Ovary (tissue), 9 donors: ENCODE measurements around the gene TCN2. TPM values are rescaled to one million over a fixed set of nuclear protein-coding genes. Genes with fewer than 3 reads are reported as not detected.
"Not testable (repeated sequence)": the region's sequence is repeated elsewhere in the genome, so short reads cannot be mapped to it uniquely, and the experiment has no call there.

Experiments
- DNase-seq, 5 donors: peaks; one replicate each; pipeline ENCODE4 v3.0.0-alpha.2; 2019 to 2020
- H3K27ac ChIP-seq, 2 donors: fragments of 200-600 bp; one replicate each; pipeline versions ENCODE4 v1.5.1 to v1.8.0; 2019 to 2022
- H3K27me3 ChIP-seq: fragments of 200-600 bp; one replicate; pipeline ENCODE4 v1.8.0; 2022
- H3K36me3 ChIP-seq: fragments of 200-600 bp; sonication (generic); one replicate; pipeline ENCODE4 v1.5.1; 2019
- H3K4me1 ChIP-seq: one replicate; pipeline ENCODE4 v1.8.1; 2013; ENCODE audit warnings: mild to moderate bottlenecking, moderate library complexity; ENCODE audit not compliant: insufficient read depth
- H3K4me3 ChIP-seq: fragments of 200-600 bp; sonication (generic); one replicate; pipeline ENCODE4 v1.5.1; 2017
- H3K9me3 ChIP-seq, 2 donors: fragments of 200-600 bp in 1 of 2; sonication (generic) in 1 of 2; one replicate each; pipeline versions ENCODE4 v1.5.1 to v1.8.1; 2013 to 2019; ENCODE audit warnings: mild to moderate bottlenecking in 1 of 2, moderate library complexity in 1 of 2
- EP300 ChIP-seq: sonication (generic); formaldehyde crosslinking; IDR thresholded peaks from one replicate; pipeline ENCODE4 v1.6.1; 2017; ENCODE audit warnings: antibody characterized with exemption
- POLR2A ChIP-seq: fragments of 450-650 bp; IDR thresholded peaks from one replicate; pipeline ENCODE4 v1.6.1; 2017; ENCODE audit warnings: antibody characterized with exemption, mild to moderate bottlenecking, moderate library complexity
- WGBS, 3 donors: extraction: QIAGEN DNeasy Blood & Tissue Kit in 1 of 3; methylation state at CpG; one replicate each; pipeline versions ENCODE4 v1.1.5 to v1.1.7; 2013 to 2017; 5-methylcytosine and 5-hydroxymethylcytosine counted together
- intact Hi-C, 4 donors: fragments of 100-400 bp; cut with DNase I; formaldehyde crosslinking; loops; one replicate each; pipeline versions ENCODE4 v1.11.0 to v1.15.1; 2022 to 2023
- polyA plus RNA-seq, 2 donors: library from polyadenylated mRNA; stranded (reverse); fragments of 200-250 nt in 1 of 2; fragments of 350-450 nt in 1 of 2; fragmentation: Illumina TruSeq in 1 of 2; extraction: RNeasy Lipid Tissue Mini Kit (QIAGEN cat#74804) in 1 of 2; gene quantifications; one replicate each; pipeline ENCODE4 v1.2.3, GENCODE V29; 2013 to 2014
- total RNA-seq, 7 donors: library from RNA; depleted of rRNA in 2 of 7; stranded (reverse); fragments of >200 nt in 2 of 7; fragmentation: NEBNext Ultra II Directional in 3 of 7; extraction: Animal tissue kit (Norgen Biotek cat#: 25700) in 3 of 7; gene quantifications; one replicate each; pipeline versions ENCODE4 v1.1.0 to v1.2.4, GENCODE V29; 2016 to 2023
- TF ChIP-seq, protein P1 (sequence below), 3 donors: fragments of 450-650 bp in 2 of 3; fragments of 200-600 bp in 1 of 3; IDR thresholded peaks; one replicate each; pipeline versions ENCODE4 v1.5.1 to v1.8.0; 2016 to 2022; ENCODE audit warnings: antibody characterized with exemption in 3 of 3, mild to moderate bottlenecking in 1 of 3
- donor health status: DM: no; HTN: no; CAD: no; lungs with moderate emphysema.
- donor health status: DM: no; HTN: no; CAD: no.
- donor health status: Bipolar disorder and iron deficiency.
- donor health status: DM: yes; HTN: yes; CAD: no.
- donor health status: DM: no; HTN: no; CAD: no.
- donor health status: DM: yes; HTN: yes; CAD: no.

The TCN2 gene
- total and polyA plus RNA-seq, 9 donors = 5.1 to 33.9 (median 15.6) TPM

DNA sequence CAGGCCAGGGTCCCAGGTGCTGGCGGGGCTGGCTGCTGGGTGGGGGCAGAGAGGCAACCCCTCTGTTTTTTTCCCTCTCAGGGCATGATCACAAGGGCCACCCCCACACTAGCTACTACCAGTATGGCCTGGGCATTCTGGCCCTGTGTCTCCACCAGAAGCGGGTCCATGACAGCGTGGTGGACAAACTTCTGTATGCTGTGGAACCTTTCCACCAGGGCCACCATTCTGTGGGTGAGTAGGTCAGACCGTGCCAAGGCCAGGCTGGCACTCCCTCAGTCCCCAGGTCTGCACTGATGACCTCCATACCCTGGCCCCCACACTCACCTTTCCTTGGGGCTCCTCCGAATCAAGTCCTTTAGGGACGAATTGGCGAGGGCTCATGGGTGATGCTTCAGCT lies 7.3 kb downstream of the TCN2 start:
- Histone ChIP-seq H3K27me3 (no peaks in the 10 kb centered on the region), H3K4me3 (no peak overlapping the region), H3K36me3 (no peaks in the 10 kb centered on the region), H3K9me3 (no peaks in the 10 kb centered on the region), H3K4me1 (peaks cover 2% of the 10 kb centered on the region), H3K27ac (no peak overlapping the region)
- no peak for DNase-seq
- intact Hi-C loops = no loop called here
- 90 to 98% (median 95%) methylated on average over 7 of the region's 7 CpGs for WGBS, 3 donors
- TF ChIP-seq POLR2A (no peak), EP300 (no peak)
- TF ChIP-seq, protein P1, sequence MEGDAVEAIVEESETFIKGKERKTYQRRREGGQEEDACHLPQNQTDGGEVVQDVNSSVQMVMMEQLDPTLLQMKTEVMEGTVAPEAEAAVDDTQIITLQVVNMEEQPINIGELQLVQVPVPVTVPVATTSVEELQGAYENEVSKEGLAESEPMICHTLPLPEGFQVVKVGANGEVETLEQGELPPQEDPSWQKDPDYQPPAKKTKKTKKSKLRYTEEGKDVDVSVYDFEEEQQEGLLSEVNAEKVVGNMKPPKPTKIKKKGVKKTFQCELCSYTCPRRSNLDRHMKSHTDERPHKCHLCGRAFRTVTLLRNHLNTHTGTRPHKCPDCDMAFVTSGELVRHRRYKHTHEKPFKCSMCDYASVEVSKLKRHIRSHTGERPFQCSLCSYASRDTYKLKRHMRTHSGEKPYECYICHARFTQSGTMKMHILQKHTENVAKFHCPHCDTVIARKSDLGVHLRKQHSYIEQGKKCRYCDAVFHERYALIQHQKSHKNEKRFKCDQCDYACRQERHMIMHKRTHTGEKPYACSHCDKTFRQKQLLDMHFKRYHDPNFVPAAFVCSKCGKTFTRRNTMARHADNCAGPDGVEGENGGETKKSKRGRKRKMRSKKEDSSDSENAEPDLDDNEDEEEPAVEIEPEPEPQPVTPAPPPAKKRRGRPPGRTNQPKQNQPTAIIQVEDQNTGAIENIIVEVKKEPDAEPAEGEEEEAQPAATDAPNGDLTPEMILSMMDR (IDR thresholded peaks at IDR 0.05) = no peak

DNA sequence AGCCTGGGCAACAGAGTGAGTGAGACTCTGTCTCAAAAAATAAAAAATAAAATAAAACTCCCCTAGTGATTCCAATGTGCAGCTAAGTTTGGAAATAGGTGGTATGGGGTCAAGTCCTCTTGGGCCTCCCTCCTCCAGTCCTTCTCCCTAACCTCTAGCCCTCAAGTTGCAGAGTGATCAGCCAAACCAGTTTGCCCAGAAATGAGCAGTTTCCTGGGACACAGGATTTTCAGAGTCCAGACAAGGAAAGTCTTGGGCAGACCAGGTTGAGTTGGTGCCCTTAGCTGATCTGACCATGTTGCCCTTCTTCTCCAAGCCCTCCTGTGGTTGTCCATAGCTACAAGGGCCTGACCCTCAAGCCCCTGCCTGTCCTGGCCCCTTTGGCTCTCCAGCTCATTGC lies 7.9 kb downstream of the TCN2 start:
- intact Hi-C loops = no loop called here
- Histone ChIP-seq H3K27ac (no peak overlapping the region), H3K36me3 (no peaks in the 10 kb centered on the region)

DNA sequence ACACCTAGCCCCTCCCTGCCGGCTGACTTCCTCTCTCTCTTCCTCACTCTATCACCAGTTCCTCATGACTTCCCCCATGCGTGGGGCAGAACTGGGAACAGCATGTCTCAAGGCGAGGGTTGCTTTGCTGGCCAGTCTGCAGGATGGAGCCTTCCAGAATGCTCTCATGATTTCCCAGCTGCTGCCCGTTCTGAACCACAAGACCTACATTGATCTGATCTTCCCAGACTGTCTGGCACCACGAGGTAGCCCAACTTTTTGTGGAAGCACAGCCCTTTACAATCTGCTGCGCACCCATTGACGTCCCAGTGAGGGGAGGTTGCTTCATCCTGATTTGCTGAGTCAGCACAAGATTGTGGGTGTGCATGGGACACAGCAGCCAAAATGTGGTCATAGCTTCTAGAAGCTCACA lies 8.6 kb downstream of the TCN2 start:
- no peak for TF ChIP-seq POLR2A
- no peak for TF ChIP-seq EP300
- TF ChIP-seq, protein P1 (IDR thresholded peaks at IDR 0.05) = no peak
- no peak overlapping the region for H3K27ac ChIP-seq
- intact Hi-C loops = no loop called here
- no peak overlapping the region for H3K4me3 ChIP-seq
- no peaks in the 10 kb centered on the region for H3K36me3 ChIP-seq
- no peaks in the 10 kb centered on the region for H3K9me3 ChIP-seq
- DNase-seq = no peak
- 79 to 88% (median 87%) methylated on average over 7 of the region's 7 CpGs for WGBS, 3 donors
- H3K27me3 ChIP-seq = no peaks in the 10 kb centered on the region
- no peaks in the 10 kb centered on the region for H3K4me1 ChIP-seq

More for the DNA sequence above, 7.9 kb downstream of the TCN2 start:
- Histone ChIP-seq H3K27me3 (no peaks in the 10 kb centered on the region), H3K4me1 (no peaks in the 10 kb centered on the region), H3K4me3 (no peak overlapping the region), H3K9me3 (no peaks in the 10 kb centered on the region)
- no peak for DNase-seq
- TF ChIP-seq EP300 (no peak), POLR2A (no peak)
- TF ChIP-seq, protein P1 (IDR thresholded peaks at IDR 0.05) = no peak

DNA sequence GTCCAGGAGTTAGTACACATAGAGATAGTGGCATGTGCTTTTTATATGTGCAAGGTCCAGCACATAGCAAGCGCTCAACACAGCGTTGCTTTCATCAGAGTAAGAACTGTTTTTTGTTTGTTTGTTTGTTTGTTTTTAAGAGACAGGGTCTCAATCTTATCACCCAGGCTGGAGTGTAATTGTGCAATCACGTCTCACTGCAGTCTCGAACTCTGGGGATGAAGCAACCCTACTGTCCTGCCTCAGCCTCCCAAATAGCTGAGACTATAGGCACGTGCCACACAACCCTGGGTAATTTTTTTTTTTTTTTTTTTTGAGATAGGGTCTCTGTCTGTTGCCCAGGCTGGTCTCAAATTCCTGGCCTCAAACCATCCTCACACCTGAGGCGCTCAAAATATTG lies 10.8 kb downstream of the TCN2 start:
- no peaks in the 10 kb centered on the region for H3K4me1 ChIP-seq
- no peak overlapping the region for H3K4me3 ChIP-seq
- H3K27me3 ChIP-seq = no peaks in the 10 kb centered on the region
- no peaks in the 10 kb centered on the region for H3K36me3 ChIP-seq
- H3K27ac ChIP-seq = no peak overlapping the region
- intact Hi-C loops = no loop called here
- no peak for DNase-seq
- 85 to 87% (median 86%) methylated on average over 6 of the region's 6 CpGs for WGBS, 3 donors
- TF ChIP-seq POLR2A = no peak
- TF ChIP-seq, protein P1 (IDR thresholded peaks at IDR 0.05) = no peak
- TF ChIP-seq EP300 = no peak
- H3K9me3 ChIP-seq = no peaks in the 10 kb centered on the region

DNA sequence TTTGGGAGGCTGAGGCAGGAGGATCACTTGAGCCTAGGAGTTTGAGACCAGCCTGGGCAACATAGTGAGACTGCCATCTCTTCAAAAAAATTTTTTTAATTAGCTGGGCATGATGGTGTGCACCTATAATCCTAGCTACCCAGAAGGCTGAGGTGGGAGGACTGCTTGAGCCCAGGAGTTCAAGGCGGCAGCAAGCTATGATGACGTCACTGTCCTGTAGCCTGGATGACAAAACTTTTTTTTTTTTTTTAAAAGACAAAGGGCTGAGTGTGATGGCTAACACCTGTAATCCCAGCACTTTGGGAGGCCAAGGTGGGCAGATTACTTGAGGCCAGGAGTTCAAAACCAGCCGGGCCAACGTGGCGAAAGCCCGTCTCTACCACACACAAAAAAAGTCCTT lies 12.9 kb downstream of the TCN2 start:
- 94 to 96% (median 95%) methylated on average over 6 of the region's 6 CpGs for WGBS, 3 donors
- H3K9me3 ChIP-seq, H3K4me1 ChIP-seq, DNase-seq, H3K27me3 ChIP-seq, H3K36me3 ChIP-seq, H3K4me3 ChIP-seq, H3K27ac ChIP-seq: not testable (repeated sequence)
- intact Hi-C loops = loop anchor here in 1 of 4 donors (10.0 kb wide), 1 partner anchor 135 kb away; no protein-coding TSS in a partner anchor
